Measurements from ENCODE around the gene LIMA1. TPM values are rescaled to one million over a fixed set of nuclear protein-coding genes. Genes with fewer than 3 reads are reported as not detected.

Gene LIMA1
- total RNA-seq, 1 donor from 2014 or later, result 17.1 TPM

GRCh38 chr12:50186681-50187080, 96.6 kb downstream of the LIMA1 start:
- Histone ChIP-seq H3K4me1 (peaks cover 52% of the 10 kb centered on the region), H3K36me3 (peaks cover 14% of the 10 kb centered on the region), H3K27ac (replicated peaks) (no peak overlapping the region), H3K4me3 (no peak overlapping the region), H3K27me3 (ENCODE audit: low read depth) (no peaks in the 10 kb centered on the region), H3K9me3 (replicated peaks) (no peaks in the 10 kb centered on the region)
- no peak for TF ChIP-seq CTCF (IDR thresholded peaks at IDR 0.05; ENCODE audit: borderline replicate concordance)
- no peak for DNase-seq
- intact Hi-C loops (cut with micrococcal nuclease), result no loop called here

GRCh38 chr12:50185970-50186663, 97.2 kb downstream of the LIMA1 start:
- Histone ChIP-seq H3K27ac (replicated peaks) (no peak overlapping the region), H3K9me3 (replicated peaks) (no peaks in the 10 kb centered on the region), H3K4me3 (no peak overlapping the region), H3K36me3 (peaks cover 14% of the 10 kb centered on the region), H3K4me1 (peaks cover 52% of the 10 kb centered on the region), H3K27me3 (ENCODE audit: low read depth) (no peaks in the 10 kb centered on the region)
- DNase-seq, result no peak
- intact Hi-C loops (cut with micrococcal nuclease), result no loop called here
- TF ChIP-seq CTCF (IDR thresholded peaks at IDR 0.05; ENCODE audit: borderline replicate concordance), result no peak

DNA sequence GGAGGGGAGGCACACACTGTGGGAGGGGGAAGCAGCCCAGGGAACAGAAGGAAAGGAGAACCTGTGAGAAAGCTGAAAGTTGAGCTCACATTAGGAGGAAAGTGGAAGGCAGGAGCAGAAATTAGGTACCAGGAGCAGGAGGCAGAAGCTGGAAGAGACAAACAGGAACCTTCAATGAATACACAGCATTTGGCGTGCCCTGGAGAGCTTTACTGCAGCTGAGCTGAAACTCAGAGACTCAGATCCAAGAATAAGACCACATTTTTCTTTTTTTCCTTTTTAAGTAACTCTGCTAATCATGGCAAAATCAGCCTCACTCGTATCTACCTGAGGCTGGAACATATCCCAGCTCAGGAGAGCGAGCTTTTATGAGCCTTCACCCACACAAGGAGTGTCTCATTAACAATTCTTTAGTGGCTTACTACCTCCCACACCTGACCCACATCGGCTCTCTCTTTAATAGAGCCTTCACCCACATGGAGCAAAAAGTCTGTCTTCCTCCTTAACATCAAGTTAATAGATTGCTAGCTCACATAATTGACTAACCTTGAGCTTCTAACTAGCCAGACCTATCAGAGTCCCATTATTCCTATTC, 97.9 kb downstream of the LIMA1 start:
- no peak overlapping the region for H3K4me3 ChIP-seq
- intact Hi-C loops (cut with micrococcal nuclease), result no loop called here
- no peak for TF ChIP-seq CTCF (IDR thresholded peaks at IDR 0.05; ENCODE audit: borderline replicate concordance)
- peaks cover 52% of the 10 kb centered on the region for H3K4me1 ChIP-seq
- no peak overlapping the region for H3K27ac ChIP-seq (replicated peaks)
- no peak for DNase-seq
- H3K27me3 ChIP-seq (ENCODE audit: low read depth), result no peaks in the 10 kb centered on the region
- H3K36me3 ChIP-seq, result peaks cover 15% of the 10 kb centered on the region
- H3K9me3 ChIP-seq (replicated peaks), result no peaks in the 10 kb centered on the region

DNA sequence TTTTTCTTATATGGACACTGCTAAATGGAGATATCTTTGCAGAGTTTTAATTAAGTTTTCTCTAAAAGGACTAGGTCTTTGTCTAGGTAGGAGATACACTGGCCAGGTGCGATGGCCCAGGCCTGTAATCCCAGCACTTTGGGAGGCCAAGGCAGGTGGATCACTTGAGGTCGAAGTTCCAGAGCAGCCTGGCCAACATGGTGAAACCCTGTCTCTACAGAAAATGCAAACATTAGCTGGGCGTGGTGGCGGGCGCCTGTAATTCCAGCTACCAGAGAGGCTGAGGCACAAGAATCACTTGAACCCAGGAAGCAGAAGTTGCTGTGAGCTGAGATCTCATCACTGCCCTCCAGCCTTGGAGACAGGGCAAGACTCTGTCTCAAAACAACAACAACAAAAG, 99.1 kb downstream of the LIMA1 start:
- Histone ChIP-seq H3K27me3 (ENCODE audit: low read depth) (no peaks in the 10 kb centered on the region), H3K4me1 (peaks cover 52% of the 10 kb centered on the region), H3K9me3 (replicated peaks) (no peaks in the 10 kb centered on the region), H3K27ac (replicated peaks) (no peak overlapping the region), H3K4me3 (no peak overlapping the region), H3K36me3 (peaks cover 26% of the 10 kb centered on the region)
- no peak for TF ChIP-seq CTCF (IDR thresholded peaks at IDR 0.05; ENCODE audit: borderline replicate concordance)
- no peak for DNase-seq
- intact Hi-C loops (cut with micrococcal nuclease), result no loop called here

DNA sequence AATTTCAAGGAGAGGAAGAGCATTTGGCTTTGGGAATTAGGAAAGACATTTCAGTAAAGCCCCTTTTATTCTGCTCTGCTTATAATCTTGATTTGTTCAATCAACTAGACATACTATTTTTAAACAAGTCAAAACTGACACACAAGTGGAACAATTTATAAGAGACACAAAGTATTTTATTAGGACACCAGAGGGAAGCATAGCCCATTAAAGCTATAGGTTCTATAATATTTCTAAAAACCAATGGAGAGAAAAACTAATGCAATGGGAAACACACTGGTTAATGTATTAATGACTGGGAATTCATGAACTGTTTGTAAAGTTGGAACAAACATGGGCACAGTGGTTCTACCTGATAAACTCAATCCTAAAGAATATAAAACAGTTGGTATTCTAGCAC, 100.9 kb downstream of the LIMA1 start:
- Histone ChIP-seq H3K4me3 (no peak overlapping the region), H3K27ac (replicated peaks) (no peak overlapping the region), H3K27me3 (ENCODE audit: low read depth) (no peaks in the 10 kb centered on the region), H3K4me1 (peaks cover 40% of the 10 kb centered on the region), H3K9me3 (replicated peaks) (no peaks in the 10 kb centered on the region), H3K36me3 (peaks cover 44% of the 10 kb centered on the region)
- peak; percentile 30 for TF ChIP-seq CTCF (IDR thresholded peaks at IDR 0.05; ENCODE audit: borderline replicate concordance)
- no peak for DNase-seq
- intact Hi-C loops (cut with micrococcal nuclease), result no loop called here
